Loucy (cell line): Measurements from ENCODE around the gene DIMT1.
A peak's percentile ranks its signal among the peaks of the same experiment; 100 is the strongest.

Source experiments
- H2AFZ ChIP-seq: fragments of 200-600 bp; sonication (generic); 2 replicates; pipeline ENCODE4 v1.6.0; 2016; ENCODE audit warnings: antibody characterized with exemption, mild to moderate bottlenecking, low read length, moderate library complexity
- H3F3A ChIP-seq: fragments of 200-600 bp; 2 replicates; pipeline ENCODE4 v1.6.0; 2016; ENCODE audit warnings: antibody characterized with exemption, low read depth, mild to moderate bottlenecking
- H3K27me3 ChIP-seq: fragments of 200-600 bp; sonication (generic); 2 replicates; pipeline ENCODE4 v1.6.1; 2014; ENCODE audit warnings: low read length, mild to moderate bottlenecking; ENCODE audit not compliant: insufficient read depth, poor library complexity, severe bottlenecking
- H3K36me3 ChIP-seq: fragments of 200-600 bp; sonication (generic); 2 replicates; pipeline ENCODE4 v1.6.1; 2016; ENCODE audit warnings: low read length; ENCODE audit not compliant: insufficient read depth
- H3K4me1 ChIP-seq: fragments of 200-600 bp; sonication (generic); 2 replicates; pipeline ENCODE4 v1.5.1; 2014; ENCODE audit warnings: low read length, mild to moderate bottlenecking; ENCODE audit not compliant: insufficient read depth, poor library complexity, severe bottlenecking
- H3K4me2 ChIP-seq: fragments of 200-600 bp; sonication (generic); 2 replicates; pipeline ENCODE4 v1.6.0; 2014; ENCODE audit warnings: antibody characterized with exemption, low read length, low read depth, mild to moderate bottlenecking; ENCODE audit not compliant: poor library complexity, severe bottlenecking
- H3K4me3 ChIP-seq: fragments of 200-600 bp; sonication (generic); 2 replicates; pipeline ENCODE4 v1.5.1; 2014; ENCODE audit warnings: low read length, mild to moderate bottlenecking, mixed read lengths; ENCODE audit not compliant: poor library complexity, severe bottlenecking
- H3K79me2 ChIP-seq: fragments of 200-600 bp; sonication (generic); 2 replicates; pipeline ENCODE4 v1.6.1; 2014; ENCODE audit warnings: low read length; ENCODE audit not compliant: insufficient read depth
- H3K9ac ChIP-seq: fragments of 200-600 bp; sonication (generic); 2 replicates; pipeline ENCODE4 v1.6.0; 2014; ENCODE audit warnings: mild to moderate bottlenecking, low read depth, low read length, moderate library complexity; ENCODE audit not compliant: poor library complexity, severe bottlenecking
- H3K9me2 ChIP-seq: fragments of 200-600 bp; sonication (generic); replicated peaks from 2 replicates; pipeline ENCODE4 v1.6.1; 2016; ENCODE audit warnings: low read depth, low read length, mixed read lengths
- H3K9me3 ChIP-seq: fragments of 200-600 bp; sonication (generic); 2 replicates; pipeline ENCODE4 v1.6.1; 2014; ENCODE audit warnings: mild to moderate bottlenecking, antibody characterized with exemption, low read length, low read depth; ENCODE audit not compliant: insufficient read depth
- H4K20me1 ChIP-seq: fragments of 200-600 bp; sonication (generic); 2 replicates; pipeline ENCODE4 v1.6.0; 2014; ENCODE audit warnings: antibody characterized with exemption, low read length, mild to moderate bottlenecking; ENCODE audit not compliant: insufficient read depth, poor library complexity, severe bottlenecking
- EZH2phosphoT487 ChIP-seq: fragments of 200-600 bp; IDR thresholded peaks from 2 replicates; pipeline ENCODE4 v1.6.1; 2018; ENCODE audit warnings: antibody characterized with exemption, mild to moderate bottlenecking, moderate library complexity, borderline replicate concordance
- TF ChIP-seq, protein P1 (sequence below): fragments of 200-600 bp; sonication (generic); conservative IDR thresholded peaks from 2 replicates; pipeline ENCODE4 v1.5.1; 2014; ENCODE audit warnings: mild to moderate bottlenecking, antibody characterized with exemption, low read length

DIMT1 gene

DNA sequence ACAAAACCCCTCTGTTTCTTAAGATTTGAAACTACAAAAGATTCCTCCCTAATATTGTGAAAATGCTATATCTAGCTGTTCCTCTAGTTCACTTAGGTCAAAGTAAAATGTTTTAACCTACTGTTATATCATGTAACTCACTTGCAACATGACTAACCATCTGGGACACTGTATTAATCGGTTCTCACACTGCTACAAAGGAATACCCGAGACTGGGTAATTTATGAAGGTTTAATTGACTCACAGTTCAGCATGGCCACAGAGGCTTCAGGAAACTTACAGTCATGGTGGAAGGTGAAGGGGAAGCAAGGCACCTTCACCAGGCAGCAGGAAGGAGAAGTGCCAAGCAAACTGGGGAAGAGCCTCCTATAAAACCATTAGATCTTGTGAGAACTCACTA, 34.7 kb downstream of the DIMT1 start:
- Histone ChIP-seq H2AFZ (no peak overlapping the region), H3K9ac (no peak overlapping the region), H3K27me3 (no peaks in the 10 kb centered on the region), H3F3A (no peaks in the 10 kb centered on the region), H4K20me1 (no peaks in the 10 kb centered on the region), H3K4me2 (no peak overlapping the region), H3K9me3 (0 out of 2 replicates have a peak, but pooled peaks cover 5% of the 10 kb centered on the region), H3K4me3 (no peak overlapping the region), H3K9me2 (no peaks in the 10 kb centered on the region), H3K36me3 (peaks cover 65% of the 10 kb centered on the region), H3K79me2 (no peaks in the 10 kb centered on the region), H3K4me1 (no peaks in the 10 kb centered on the region)
- no peak for TF ChIP-seq EZH2phosphoT487
- TF ChIP-seq, protein P1, sequence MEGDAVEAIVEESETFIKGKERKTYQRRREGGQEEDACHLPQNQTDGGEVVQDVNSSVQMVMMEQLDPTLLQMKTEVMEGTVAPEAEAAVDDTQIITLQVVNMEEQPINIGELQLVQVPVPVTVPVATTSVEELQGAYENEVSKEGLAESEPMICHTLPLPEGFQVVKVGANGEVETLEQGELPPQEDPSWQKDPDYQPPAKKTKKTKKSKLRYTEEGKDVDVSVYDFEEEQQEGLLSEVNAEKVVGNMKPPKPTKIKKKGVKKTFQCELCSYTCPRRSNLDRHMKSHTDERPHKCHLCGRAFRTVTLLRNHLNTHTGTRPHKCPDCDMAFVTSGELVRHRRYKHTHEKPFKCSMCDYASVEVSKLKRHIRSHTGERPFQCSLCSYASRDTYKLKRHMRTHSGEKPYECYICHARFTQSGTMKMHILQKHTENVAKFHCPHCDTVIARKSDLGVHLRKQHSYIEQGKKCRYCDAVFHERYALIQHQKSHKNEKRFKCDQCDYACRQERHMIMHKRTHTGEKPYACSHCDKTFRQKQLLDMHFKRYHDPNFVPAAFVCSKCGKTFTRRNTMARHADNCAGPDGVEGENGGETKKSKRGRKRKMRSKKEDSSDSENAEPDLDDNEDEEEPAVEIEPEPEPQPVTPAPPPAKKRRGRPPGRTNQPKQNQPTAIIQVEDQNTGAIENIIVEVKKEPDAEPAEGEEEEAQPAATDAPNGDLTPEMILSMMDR: no peak

DNA sequence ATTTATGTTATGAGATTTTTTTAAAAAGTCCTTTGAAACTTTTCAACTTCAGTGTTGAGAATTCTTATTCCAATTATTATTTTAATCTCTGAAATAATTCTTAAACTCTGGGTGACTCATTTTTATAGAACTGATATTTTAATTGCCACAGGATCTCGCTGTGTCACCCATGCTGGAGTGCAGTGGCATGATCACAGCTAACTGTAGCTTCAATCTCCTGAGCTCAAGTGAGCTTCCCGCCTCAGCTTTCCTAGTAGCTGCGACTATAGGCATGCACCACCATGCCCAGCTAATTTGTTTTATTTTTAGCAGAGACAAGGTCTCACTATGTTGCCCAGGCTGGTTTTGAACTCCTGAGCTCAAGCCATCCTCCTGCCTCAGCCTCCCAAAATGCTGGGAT, 41.0 kb downstream of the DIMT1 start:
- no peak overlapping the region for H2AFZ ChIP-seq
- H3F3A ChIP-seq: no peaks in the 10 kb centered on the region
- H3K9me2 ChIP-seq: no peaks in the 10 kb centered on the region
- H3K4me3 ChIP-seq: no peak overlapping the region
- TF ChIP-seq, protein P1: no peak
- TF ChIP-seq EZH2phosphoT487: no peak
- H4K20me1 ChIP-seq: no peaks in the 10 kb centered on the region
- 0 out of 2 replicates have a peak, but pooled peaks cover 5% of the 10 kb centered on the region for H3K9me3 ChIP-seq
- no peaks in the 10 kb centered on the region for H3K27me3 ChIP-seq
- no peaks in the 10 kb centered on the region for H3K79me2 ChIP-seq
- peaks cover 68% of the 10 kb centered on the region for H3K36me3 ChIP-seq
- H3K9ac ChIP-seq: no peak overlapping the region
- no peak overlapping the region for H3K4me2 ChIP-seq
- H3K4me1 ChIP-seq: no peaks in the 10 kb centered on the region

DNA sequence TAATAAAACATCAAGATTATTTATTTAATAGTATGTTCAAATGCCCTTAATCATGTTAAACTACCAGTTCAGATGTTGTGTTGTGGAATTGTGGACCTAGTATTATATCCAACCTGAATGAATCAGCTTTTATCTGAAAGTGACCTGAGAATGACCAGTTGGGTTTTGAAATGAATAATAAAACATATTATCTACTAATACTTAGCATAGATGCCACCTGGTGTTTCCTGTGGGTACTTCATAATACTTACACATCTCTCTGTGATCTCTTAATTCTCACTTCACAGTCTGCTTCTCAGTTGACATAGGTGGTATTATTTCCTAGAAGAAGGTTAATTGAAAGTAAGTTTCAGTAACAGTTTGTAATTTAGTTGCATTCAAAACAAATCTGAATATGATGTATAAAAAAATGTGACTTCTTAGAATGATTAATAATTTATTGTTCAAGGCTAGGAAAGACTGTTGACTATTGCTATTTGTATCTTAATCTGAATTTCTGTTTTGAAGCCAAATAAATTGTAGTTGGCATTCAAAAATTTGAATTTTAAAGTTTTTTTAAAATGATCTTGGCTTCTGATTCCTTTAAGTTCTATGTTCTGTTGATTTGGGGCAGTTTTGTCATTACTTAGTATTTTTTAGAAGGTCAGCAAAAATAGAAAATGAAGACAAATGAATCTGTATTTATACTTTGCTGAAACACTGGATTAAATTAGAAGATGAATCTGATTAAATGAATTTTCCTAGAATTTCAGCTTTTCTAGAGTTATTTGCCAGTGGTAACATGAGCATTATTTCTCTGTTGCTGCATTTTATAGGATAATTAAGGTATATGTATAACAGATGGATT, 49.5 kb downstream of the DIMT1 start:
- H4K20me1 ChIP-seq: peaks cover 2% of the 10 kb centered on the region
- H3K4me2 ChIP-seq: no peak overlapping the region
- H3K36me3 ChIP-seq: peaks cover 90% of the 10 kb centered on the region

More for the DNA sequence above, 49.5 kb downstream of the DIMT1 start:
- H3K9ac ChIP-seq: no peak overlapping the region
- H2AFZ ChIP-seq: no peak overlapping the region
- no peak for TF ChIP-seq EZH2phosphoT487
- TF ChIP-seq, protein P1: peak; percentile 72
- H3K4me3 ChIP-seq: no peak overlapping the region
- no peaks in the 10 kb centered on the region for H3K9me3 ChIP-seq
- H3K9me2 ChIP-seq: no peaks in the 10 kb centered on the region
- H3K4me1 ChIP-seq: no peaks in the 10 kb centered on the region
- no peaks in the 10 kb centered on the region for H3K79me2 ChIP-seq
- H3K27me3 ChIP-seq: no peaks in the 10 kb centered on the region
- H3F3A ChIP-seq: no peaks in the 10 kb centered on the region; the same call in 1 of the 2 replicates
